Osteoblast (primary cell): ENCODE measurements around the gene ASTL. TPM values are rescaled to one million over a fixed set of nuclear protein-coding genes. Genes with fewer than 3 reads are reported as not detected.

Experiments used
- DNase-seq: peaks from one replicate; pipeline ENCODE4 v3.0.0; 2011; ENCODE audit warnings: low spot score, mixed read lengths; ENCODE audit not compliant: insufficient read length; ENCODE audit errors: missing footprints
- H2AFZ ChIP-seq: 2 replicates; pipeline ENCODE4 v1.6.0; 2011; ENCODE audit warnings: mild to moderate bottlenecking, low read length
- H3K27ac ChIP-seq: 2 replicates; pipeline ENCODE4 v1.5.1; 2011; ENCODE audit warnings: mild to moderate bottlenecking, low read depth, low read length, moderate library complexity
- H3K27me3 ChIP-seq: 2 replicates; pipeline ENCODE4 v1.6.0; 2012; ENCODE audit warnings: mild to moderate bottlenecking, control low read depth, inconsistent platforms, low read length, moderate library complexity; ENCODE audit not compliant: insufficient read depth
- H3K36me3 ChIP-seq: 2 replicates; pipeline ENCODE4 v1.5.1; 2011; ENCODE audit warnings: mild to moderate bottlenecking, low read length, control low read depth, moderate library complexity; ENCODE audit not compliant: insufficient read depth
- H3K4me1 ChIP-seq: 2 replicates; pipeline ENCODE4 v1.5.1; 2011; ENCODE audit warnings: mild to moderate bottlenecking, low read length, control low read depth, moderate library complexity; ENCODE audit not compliant: insufficient read depth
- H3K4me2 ChIP-seq: 2 replicates; pipeline ENCODE4 v1.6.0; 2011; ENCODE audit warnings: mild to moderate bottlenecking, low read length; ENCODE audit not compliant: insufficient read depth
- H3K4me3 ChIP-seq: fragments of 200-600 bp; sonication (generic); 3 replicates; pipeline ENCODE4 v1.5.1; 2012; ENCODE audit warnings: mild to moderate bottlenecking, low read length, inconsistent platforms; ENCODE audit not compliant: insufficient read depth
- H3K79me2 ChIP-seq: 2 replicates; pipeline ENCODE4 v1.6.0; 2012; ENCODE audit warnings: mild to moderate bottlenecking, low read length, control low read depth, inconsistent platforms; ENCODE audit not compliant: insufficient read depth
- H3K9me3 ChIP-seq: 2 replicates; pipeline ENCODE4 v1.5.1; 2011; ENCODE audit warnings: low read depth, low read length, control low read depth
- H4K20me1 ChIP-seq: 2 replicates; pipeline ENCODE4 v1.6.0; 2012; ENCODE audit warnings: mild to moderate bottlenecking, low read length, control low read depth; ENCODE audit not compliant: insufficient read depth
- CTCF ChIP-seq: IDR thresholded peaks from 2 replicates; pipeline ENCODE4 v1.5.1; 2011; ENCODE audit warnings: mild to moderate bottlenecking, low read depth, low read length, moderate library complexity; ENCODE audit errors: extremely low read depth
- total RNA-seq: library from RNA; depleted of rRNA; stranded (reverse); fragments of >200 nt; gene quantifications from 2 replicates; pipeline ENCODE4 v1.2.3, GENCODE V29; 2012

ASTL gene
- total RNA-seq, 1 donor = not detected

GRCh38 chr2:96176661-96177060 is 38.4 kb upstream of the ASTL start:
- no peak for TF ChIP-seq CTCF
- Histone ChIP-seq H3K79me2 (no peaks in the 10 kb centered on the region), H3K4me3 (no peak overlapping the region), H4K20me1 (no peaks in the 10 kb centered on the region), H3K4me2 (no peak overlapping the region), H2AFZ (no peak overlapping the region), H3K4me1 (peaks cover 21% of the 10 kb centered on the region), H3K27me3 (no peaks in the 10 kb centered on the region), H3K9me3 (no peaks in the 10 kb centered on the region), H3K36me3 (no peaks in the 10 kb centered on the region), H3K27ac (no peak overlapping the region)
- no peak for DNase-seq

DNA sequence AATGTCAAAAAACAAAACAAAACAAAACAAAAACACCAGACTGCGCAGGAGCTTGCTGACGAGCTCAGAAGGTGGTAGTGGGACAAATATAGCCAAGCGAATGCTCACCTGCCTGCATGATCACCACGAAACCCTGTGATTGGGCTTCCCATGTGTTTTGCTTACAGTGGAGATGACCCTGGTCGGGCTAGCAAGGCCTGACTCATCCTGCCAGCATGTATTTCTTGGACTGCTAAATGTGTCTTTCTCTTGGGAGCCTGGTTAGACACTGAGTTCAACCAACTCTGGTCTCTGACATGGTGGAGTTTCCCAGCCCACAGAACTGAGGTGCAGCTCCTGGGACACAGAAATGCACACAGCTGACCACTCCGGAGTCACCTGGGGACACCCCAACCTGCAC is 37.6 kb upstream of the ASTL start:
- peak overlapping the region; percentile 1 for H3K27ac ChIP-seq
- no peaks in the 10 kb centered on the region for H3K36me3 ChIP-seq
- no peaks in the 10 kb centered on the region for H4K20me1 ChIP-seq
- H3K4me1 ChIP-seq = peaks cover 21% of the 10 kb centered on the region
- no peak overlapping the region for H2AFZ ChIP-seq
- H3K4me2 ChIP-seq = peak overlapping the region; percentile 65
- no peak for TF ChIP-seq CTCF
- H3K9me3 ChIP-seq = no peaks in the 10 kb centered on the region
- no peaks in the 10 kb centered on the region for H3K79me2 ChIP-seq
- H3K4me3 ChIP-seq = no peak overlapping the region
- peak; percentile 94 for DNase-seq
- H3K27me3 ChIP-seq = no peaks in the 10 kb centered on the region

DNA sequence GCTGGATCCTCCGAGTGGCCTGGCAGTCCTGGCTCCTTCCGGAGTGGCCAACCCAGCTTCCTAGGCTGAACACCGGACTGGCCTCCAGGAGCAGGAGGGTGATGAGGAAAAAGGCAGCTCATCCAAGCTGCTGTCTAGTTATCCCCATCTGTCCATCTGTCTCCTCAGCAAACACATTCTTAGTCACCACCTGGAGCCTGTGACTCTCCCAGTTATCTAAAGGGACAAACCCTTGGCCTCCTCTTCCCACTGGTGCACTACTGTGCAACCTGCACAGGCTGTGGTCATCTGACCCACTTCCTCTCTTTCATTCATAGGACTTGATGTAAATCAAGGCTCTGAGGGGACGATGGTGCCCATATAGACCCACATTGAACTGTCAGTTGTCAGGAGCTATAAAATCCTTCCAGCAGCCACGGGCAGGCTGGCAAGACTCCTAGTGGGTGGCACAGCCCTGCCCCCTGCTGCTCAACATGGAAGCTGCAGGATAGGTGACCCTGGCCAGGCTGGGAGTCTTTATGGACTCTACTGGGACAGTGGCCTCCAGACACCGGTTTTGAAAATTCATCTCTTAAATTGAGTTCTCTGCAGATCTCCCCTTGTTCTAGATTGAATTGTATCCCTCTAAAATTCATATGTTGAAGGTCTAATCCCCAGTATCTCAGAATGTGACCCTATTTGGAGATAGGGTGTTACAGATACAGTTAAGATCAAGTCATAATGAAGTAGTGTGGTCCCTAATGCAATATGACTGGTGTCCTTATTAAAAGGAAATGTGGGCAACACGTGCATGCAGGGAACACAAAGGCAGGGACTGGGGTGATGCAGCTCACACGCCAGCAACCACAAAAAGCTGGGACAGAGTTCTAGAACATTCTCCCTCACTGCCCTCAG is 36.2 kb upstream of the ASTL start:
- no peak overlapping the region for H3K4me3 ChIP-seq
- H3K9me3 ChIP-seq = peaks cover 2% of the 10 kb centered on the region
- H3K27me3 ChIP-seq = no peaks in the 10 kb centered on the region
- H2AFZ ChIP-seq = no peak overlapping the region
- TF ChIP-seq CTCF = peak; percentile 97
- H3K4me1 ChIP-seq = peaks cover 21% of the 10 kb centered on the region
- DNase-seq = peak; percentile 87
- no peak overlapping the region for H3K27ac ChIP-seq
- no peaks in the 10 kb centered on the region for H3K79me2 ChIP-seq
- H3K4me2 ChIP-seq = no peak overlapping the region
- no peaks in the 10 kb centered on the region for H4K20me1 ChIP-seq
- no peaks in the 10 kb centered on the region for H3K36me3 ChIP-seq

- Histone ChIP-seq H3K4me3 (no peak overlapping the region), H3K79me2 (no peaks in the 10 kb centered on the region), H3K9me3 (peaks cover 2% of the 10 kb centered on the region), H3K27ac (no peak overlapping the region), H3K27me3 (no peaks in the 10 kb centered on the region), H3K4me2 (no peak overlapping the region), H4K20me1 (no peaks in the 10 kb centered on the region), H2AFZ (no peak overlapping the region), H3K36me3 (no peaks in the 10 kb centered on the region), H3K4me1 (peaks cover 44% of the 10 kb centered on the region)
- TF ChIP-seq CTCF = no peak
- no peak for DNase-seq
Measured at GRCh38 chr2:96171831-96172230, 33.5 kb upstream of the ASTL start.
